Measurements from ENCODE around the gene TAGAP. TPM values are rescaled to one million over a fixed set of nuclear protein-coding genes. Genes with fewer than 3 reads are reported as not detected.

TAGAP gene
- total RNA-seq, 1 experiment from 2014 or later = not detected

DNA sequence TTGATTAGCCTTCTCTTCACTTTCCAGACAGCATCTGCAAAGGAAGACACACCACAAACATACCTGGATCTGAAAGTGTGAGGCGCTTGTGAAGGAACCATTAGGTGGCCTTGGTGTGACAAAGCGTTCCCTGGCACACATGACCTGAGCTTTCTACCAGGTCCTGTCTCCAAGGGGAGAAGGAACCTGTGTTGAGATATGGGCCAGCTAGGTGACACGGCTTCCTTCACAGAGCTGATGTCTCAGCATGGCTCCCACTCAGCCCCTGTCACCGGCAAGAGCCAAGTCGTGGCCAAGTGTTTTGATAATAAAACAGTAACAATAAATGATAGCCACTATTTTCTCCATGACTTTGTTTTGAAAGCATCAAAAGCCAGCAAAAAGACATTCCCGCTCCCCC is 20.3 kb upstream of the TAGAP start:
- Mint-ChIP-seq H3K4me3 (no peak overlapping the region), H3K27me3 (ENCODE audit: low read depth) (peaks cover 71% of the 10 kb centered on the region)
- no peaks in the 10 kb centered on the region for H4K20me1 ChIP-seq (ENCODE audit: control insufficient read depth, insufficient read depth, insufficient read length)

More for the DNA sequence above, 20.3 kb upstream of the TAGAP start:
- no CpG with 5 or more reads among the region's 6 CpGs for WGBS (ENCODE audit: extremely low coverage, insufficient read length, low lambda C conversion rate)
- Histone ChIP-seq H2BK12ac (ENCODE audit: insufficient read length, low read depth, low read length) (no peak overlapping the region), H3K79me2 (ENCODE audit: insufficient read depth, low read length) (no peaks in the 10 kb centered on the region), H2BK5ac (ENCODE audit: insufficient read length, low read length) (no peak overlapping the region), H3K56ac (ENCODE audit: insufficient read length, low read depth, low read length) (no peak overlapping the region), H3K23ac (ENCODE audit: insufficient read length, low read depth, low read length) (no peak overlapping the region), H3K4me1 (ENCODE audit: insufficient read depth, low read length) (no peaks in the 10 kb centered on the region), H4K8ac (replicated peaks; ENCODE audit: insufficient read length, low read depth, low read length) (no peak overlapping the region), H3K27me3 (ENCODE audit: insufficient read depth, low read length) (no peaks in the 10 kb centered on the region), H3K18ac (ENCODE audit: insufficient read length, low read depth, low read length) (no peak overlapping the region), H3K27ac (ENCODE audit: insufficient read length, low read depth, low read length) (no peak overlapping the region), H3K14ac (ENCODE audit: insufficient read depth, low read length) (no peak overlapping the region), H2AFZ (ENCODE audit: low read length) (no peak overlapping the region), H3T11ph (ENCODE audit: low read length) (no peak overlapping the region), H3K79me1 (ENCODE audit: insufficient read depth, low read depth, low read length, poor library complexity, severe bottlenecking) (no peaks in the 10 kb centered on the region), H3K9me3 (ENCODE audit: control insufficient read depth, low read depth, low read length) (no peaks in the 10 kb centered on the region), H4K91ac (ENCODE audit: insufficient read length, low read depth, low read length) (no peak overlapping the region), H2AK5ac (ENCODE audit: insufficient read length, low read length) (no peak overlapping the region), H2BK20ac (ENCODE audit: low read depth, low read length, poor library complexity, severe bottlenecking) (no peak overlapping the region), H2BK15ac (ENCODE audit: low read depth, low read length) (no peak overlapping the region), H2BK120ac (ENCODE audit: low read depth, low read length, poor library complexity, severe bottlenecking) (no peak overlapping the region), H4K5ac (ENCODE audit: insufficient read length, low read depth, low read length) (no peak overlapping the region), H3K9ac (ENCODE audit: extremely low read depth, insufficient read length, low read length) (no peak overlapping the region), H3K4ac (ENCODE audit: low read depth, low read length) (no peak overlapping the region), H3K23me2 (ENCODE audit: insufficient read length, low read depth, low read length, poor library complexity, severe bottlenecking) (no peaks in the 10 kb centered on the region), H3K4me2 (ENCODE audit: insufficient read depth, insufficient read length, low read length) (no peak overlapping the region)
- TF ChIP-seq CTCF (conservative IDR thresholded peaks at IDR 0.05) = no peak
- no peaks in the 10 kb centered on the region for H3K9me3 Mint-ChIP-seq
- H3K27ac Mint-ChIP-seq = no peak overlapping the region
- peaks cover 10 to 18% of the 10 kb centered on the region in 2 experiments for H3K4me1 Mint-ChIP-seq
- H3K36me3 Mint-ChIP-seq (ENCODE audit: insufficient read depth in 1 of 3, low read depth in 3 of 3) = no peaks in the 10 kb centered on the region
- no peak for DNase-seq

Data from H9 (cell line).